Aorta (tissue), 5 donors: ENCODE results near the gene PDGFB. TPM values are rescaled to one million over a fixed set of nuclear protein-coding genes. Genes with fewer than 3 reads are reported as not detected.

Experiments used
- ATAC-seq: fragments of 200-7000 bp; cut with Tn5 transposase; one replicate; pipeline ENCODE4 v1.9.1; 2022; ENCODE audit warnings: moderate library complexity; ENCODE audit not compliant: low FRiP score
- DNase-seq, 2 donors: peaks; one replicate each; pipeline ENCODE4 v3.0.0-alpha.2; 2020
- H3K27ac ChIP-seq, 2 donors: one replicate each; pipeline ENCODE4 v1.5.1; 2013; ENCODE audit warnings: low read length in 2 of 2, mild to moderate bottlenecking in 2 of 2, moderate library complexity in 2 of 2, control low read depth in 1 of 2, inconsistent platforms in 1 of 2, low read depth in 1 of 2
- H3K27me3 ChIP-seq, 2 donors: one replicate each; pipeline ENCODE4 v1.6.1; 2013; ENCODE audit warnings: control low read depth in 1 of 2, low read length in 1 of 2, mild to moderate bottlenecking in 1 of 2, moderate library complexity in 1 of 2; ENCODE audit not compliant: insufficient read depth in 2 of 2, control insufficient read depth in 1 of 2
- H3K36me3 ChIP-seq, 2 donors: one replicate each; pipeline ENCODE4 v1.6.1; 2013; ENCODE audit warnings: control low read depth in 1 of 2, low read length in 1 of 2, mild to moderate bottlenecking in 1 of 2; ENCODE audit not compliant: insufficient read depth in 2 of 2, control insufficient read depth in 1 of 2
- H3K4me1 ChIP-seq, 2 donors: one replicate each; pipeline ENCODE4 v1.6.1; 2013; ENCODE audit warnings: low read length in 2 of 2, control low read depth in 1 of 2, mild to moderate bottlenecking in 1 of 2, moderate library complexity in 1 of 2; ENCODE audit not compliant: insufficient read depth in 2 of 2, control insufficient read depth in 1 of 2
- H3K4me3 ChIP-seq, 2 donors: one replicate each; pipeline ENCODE4 v1.5.1; 2013; ENCODE audit warnings: low read length in 2 of 2, control low read depth in 1 of 2, mild to moderate bottlenecking in 1 of 2
- H3K9me3 ChIP-seq: one replicate; pipeline ENCODE4 v1.6.1; 2013; ENCODE audit warnings: mild to moderate bottlenecking, low read length; ENCODE audit not compliant: control insufficient read depth
- WGBS, 2 donors: extraction: QIAGEN DNeasy Blood & Tissue Kit; methylation state at CpG; one replicate each; pipeline ENCODE4 v1.1.7; 2013; 5-methylcytosine and 5-hydroxymethylcytosine counted together
- intact Hi-C, 2 donors: fragments of 100-400 bp; cut with DNase I; formaldehyde crosslinking; loops; one replicate each; pipeline versions ENCODE4 v1.14.2 to v1.15.0; 2022
- polyA plus RNA-seq, 2 donors: library from polyadenylated mRNA; stranded (reverse); fragments of 200-250 nt; gene quantifications; one replicate each; pipeline ENCODE4 v1.2.3, GENCODE V29; 2013
- total RNA-seq, 2 donors: library from RNA; stranded (reverse); fragmentation: NEBNext Ultra II Directional; extraction: Animal tissue kit (Norgen Biotek cat#: 25700); gene quantifications; one replicate each; pipeline ENCODE4 v1.2.1, GENCODE V29; 2021
- donor health status: healthy with polysubstance abuse.
- donor health status: Bipolar disorder and iron deficiency.
- donor health status: DM: no; HTN: no; CAD: no.
- donor health status: DM: no; HTN: no; CAD: no.
- donor health status: DM: yes; HTN: yes; CAD: no.

The PDGFB gene
- total and polyA plus RNA-seq, 4 donors = 0.97 to 20.7 (median 4.3) TPM

DNA sequence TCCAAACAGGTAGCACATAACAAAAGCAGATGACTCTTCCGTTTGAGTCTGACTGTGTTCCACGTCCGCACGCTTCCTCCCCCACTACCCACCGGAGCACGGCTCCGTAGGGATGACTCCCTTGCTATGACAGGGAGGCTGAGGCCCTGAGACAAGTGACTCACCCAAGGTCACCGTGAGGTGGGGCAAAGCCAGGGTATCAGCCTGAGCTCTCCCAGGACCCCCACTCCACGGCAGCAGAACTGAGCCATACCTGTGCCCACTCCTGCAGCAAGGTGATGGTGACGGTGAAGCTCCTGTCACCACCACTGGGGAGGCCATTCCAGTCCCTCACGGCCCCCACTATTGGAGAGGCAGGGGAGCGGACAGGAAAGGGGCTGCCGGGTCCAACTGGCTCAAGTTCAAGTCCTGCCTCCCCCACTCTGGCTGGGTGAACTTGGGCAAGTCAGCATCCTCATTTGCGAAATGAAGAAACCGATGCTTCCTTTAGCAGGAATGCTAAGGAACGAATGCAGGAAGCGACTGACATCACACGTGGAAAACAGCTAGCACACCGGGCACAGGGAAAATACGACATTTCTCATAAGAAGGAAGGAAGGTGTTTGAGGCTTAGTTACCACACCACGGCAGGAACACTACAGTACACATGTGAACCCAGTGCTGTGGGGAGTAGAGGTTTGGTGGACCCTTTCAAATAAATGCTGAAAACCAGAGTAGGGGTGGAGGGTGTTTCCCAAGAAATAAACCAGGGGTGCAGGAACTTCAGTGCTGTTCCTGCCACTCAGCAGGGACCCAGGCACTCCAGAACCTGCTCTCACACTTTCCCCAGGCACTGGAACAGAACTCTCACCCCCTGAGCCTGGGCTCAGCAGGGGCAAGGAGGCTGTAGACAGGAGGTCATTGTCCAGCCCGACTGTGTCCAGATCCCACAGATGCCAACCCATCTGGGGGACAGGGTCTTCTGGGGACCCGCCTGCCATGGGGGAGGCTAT, 59.9 kb downstream of the PDGFB start:
- 79 to 83% methylated on average over 23 of the region's 23 CpGs for WGBS, 2 donors
- H3K9me3 ChIP-seq = peaks cover 4% of the 10 kb centered on the region
- H3K27ac ChIP-seq = no peak overlapping the region
- H3K4me3 ChIP-seq = no peak overlapping the region
- ATAC-seq (no peak), DNase-seq (peak in 1 of 2 donors; percentile 58)
- intact Hi-C loops = no loop called here
- no peaks in the 10 kb centered on the region for H3K4me1 ChIP-seq
- no peaks in the 10 kb centered on the region for H3K36me3 ChIP-seq
- H3K27me3 ChIP-seq = no peaks in the 10 kb centered on the region

DNA sequence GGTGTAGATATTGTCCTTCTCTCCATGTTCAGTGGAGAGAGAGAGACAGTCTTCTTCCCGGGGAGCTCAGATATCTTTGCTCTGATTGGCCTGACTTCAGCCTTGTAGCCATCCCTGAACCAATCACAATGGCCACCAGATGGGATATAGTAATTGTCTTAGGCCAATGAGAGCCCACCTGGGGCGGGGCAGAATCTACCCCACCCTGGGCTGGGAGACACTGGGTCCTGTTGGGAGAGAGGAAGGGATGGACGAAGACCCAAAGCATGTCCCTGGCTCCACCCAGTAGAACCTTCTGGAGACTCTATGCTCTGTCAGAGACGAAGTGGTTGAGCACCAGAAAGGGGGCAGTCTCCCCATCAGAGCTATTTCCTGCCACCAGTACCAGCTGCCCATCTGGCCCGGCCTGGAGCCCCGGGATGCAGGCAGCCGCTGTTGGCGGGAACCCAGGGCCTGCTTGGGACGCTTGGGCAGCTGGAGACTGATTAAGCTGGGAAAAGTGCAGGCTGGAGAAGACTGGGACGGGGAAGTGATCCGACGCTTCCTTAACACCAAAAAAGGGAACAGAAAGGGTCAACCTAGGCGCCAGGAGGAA, 60.7 kb downstream of the PDGFB start:
- ATAC-seq = no peak
- intact Hi-C loops = no loop called here
- Histone ChIP-seq H3K27me3 (no peaks in the 10 kb centered on the region), H3K4me1 (no peaks in the 10 kb centered on the region), H3K27ac (no peak overlapping the region), H3K36me3 (no peaks in the 10 kb centered on the region), H3K9me3 (peaks cover 4% of the 10 kb centered on the region), H3K4me3 (no peak overlapping the region)
- DNase-seq = peak in 1 of 2 donors; percentile 69
- WGBS, 2 donors = 25 to 29% methylated on average over 13 of the region's 13 CpGs

DNA sequence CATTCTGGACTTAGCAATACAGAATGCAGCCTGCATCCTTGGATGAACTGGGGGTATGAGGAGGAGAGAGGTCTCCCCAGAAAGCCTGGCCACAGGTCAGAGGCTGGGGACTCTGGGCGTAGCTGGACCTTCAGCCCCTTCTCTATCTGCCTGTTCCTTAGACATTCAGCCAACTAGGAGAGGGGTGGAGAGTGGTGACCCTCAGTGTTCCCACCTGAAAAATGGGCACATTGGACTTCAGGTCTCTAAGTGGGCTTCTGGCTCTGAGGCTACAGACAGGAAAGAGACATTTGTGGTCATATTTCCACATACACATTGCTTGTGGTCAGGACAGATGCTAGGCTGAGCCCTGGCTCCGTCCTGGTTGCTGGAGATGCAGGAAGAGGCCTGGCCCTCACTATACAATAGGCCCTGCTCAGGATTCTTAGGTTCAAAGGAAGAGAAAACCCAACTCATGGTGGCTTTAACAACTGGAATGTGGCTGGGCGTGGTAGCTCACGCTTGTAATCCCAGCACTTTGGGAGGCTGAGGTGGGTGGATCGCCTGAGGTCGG, 62.2 kb downstream of the PDGFB start:
- H3K4me1 ChIP-seq = no peaks in the 10 kb centered on the region
- 93 to 96% methylated on average over 6 of the region's 6 CpGs for WGBS, 2 donors
- H3K36me3 ChIP-seq = no peaks in the 10 kb centered on the region
- ATAC-seq = no peak
- H3K9me3 ChIP-seq = peaks cover 4% of the 10 kb centered on the region
- intact Hi-C loops = no loop called here
- no peak overlapping the region for H3K4me3 ChIP-seq
- peak in 1 of 2 donors; percentile 16 for DNase-seq
- no peak overlapping the region for H3K27ac ChIP-seq
- no peaks in the 10 kb centered on the region for H3K27me3 ChIP-seq

DNA sequence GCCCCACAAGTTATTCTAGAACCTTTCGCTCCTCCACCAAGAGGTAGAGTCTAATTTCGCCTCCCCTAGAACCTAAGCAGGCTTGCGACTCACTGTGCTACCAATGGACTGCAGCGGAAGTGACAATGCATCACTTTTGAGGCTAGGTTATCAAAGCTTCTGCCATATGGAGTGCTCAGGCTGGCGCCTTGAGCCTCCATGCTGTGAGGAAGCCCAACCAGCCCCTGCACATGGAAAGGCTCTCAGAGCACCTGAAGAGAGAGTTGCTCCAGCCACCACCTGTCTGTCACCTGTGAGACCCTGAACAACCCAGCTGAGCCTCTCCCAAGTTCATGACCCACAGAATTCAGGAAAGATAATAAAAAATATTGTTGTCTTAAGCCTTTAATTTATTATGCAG, 63.0 kb downstream of the PDGFB start:
- Histone ChIP-seq H3K4me3 (no peak overlapping the region), H3K36me3 (no peaks in the 10 kb centered on the region), H3K27me3 (no peaks in the 10 kb centered on the region), H3K4me1 (no peaks in the 10 kb centered on the region), H3K27ac (no peak overlapping the region), H3K9me3 (peaks cover 4% of the 10 kb centered on the region)
- WGBS, 2 donors = 97 to 98% methylated on average over 5 of the region's 5 CpGs
- intact Hi-C loops = no loop called here
- ATAC-seq = no peak
- no peak for DNase-seq

DNA sequence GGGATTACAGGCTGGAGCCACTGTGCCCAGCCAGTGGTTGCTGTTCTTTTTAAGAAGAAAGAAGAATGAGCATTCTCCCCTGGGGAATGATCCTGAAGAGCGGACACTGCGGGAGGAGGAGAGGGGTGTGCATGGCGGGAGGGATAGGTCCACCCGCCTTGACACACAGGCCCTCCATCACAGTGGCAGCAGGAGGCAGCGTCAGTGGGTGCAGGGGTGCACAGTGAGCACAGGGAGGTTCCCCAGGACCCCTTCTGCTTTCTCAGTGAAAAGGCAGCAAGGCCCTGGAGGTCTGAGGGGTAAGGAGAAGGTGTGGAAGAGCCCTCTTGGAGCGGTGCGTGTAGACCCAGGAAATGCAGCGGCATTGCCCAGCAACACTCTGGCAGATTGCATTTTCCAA, 63.4 kb downstream of the PDGFB start:
- Histone ChIP-seq H3K9me3 (peaks cover 4% of the 10 kb centered on the region), H3K4me3 (no peak overlapping the region), H3K36me3 (no peaks in the 10 kb centered on the region), H3K27me3 (no peaks in the 10 kb centered on the region), H3K4me1 (no peaks in the 10 kb centered on the region), H3K27ac (no peak overlapping the region)
- WGBS, 2 donors = 93 to 94% methylated on average over 8 of the region's 8 CpGs
- DNase-seq (peak in 1 of 2 donors; percentile 40), ATAC-seq (no peak)
- intact Hi-C loops = no loop called here

DNA sequence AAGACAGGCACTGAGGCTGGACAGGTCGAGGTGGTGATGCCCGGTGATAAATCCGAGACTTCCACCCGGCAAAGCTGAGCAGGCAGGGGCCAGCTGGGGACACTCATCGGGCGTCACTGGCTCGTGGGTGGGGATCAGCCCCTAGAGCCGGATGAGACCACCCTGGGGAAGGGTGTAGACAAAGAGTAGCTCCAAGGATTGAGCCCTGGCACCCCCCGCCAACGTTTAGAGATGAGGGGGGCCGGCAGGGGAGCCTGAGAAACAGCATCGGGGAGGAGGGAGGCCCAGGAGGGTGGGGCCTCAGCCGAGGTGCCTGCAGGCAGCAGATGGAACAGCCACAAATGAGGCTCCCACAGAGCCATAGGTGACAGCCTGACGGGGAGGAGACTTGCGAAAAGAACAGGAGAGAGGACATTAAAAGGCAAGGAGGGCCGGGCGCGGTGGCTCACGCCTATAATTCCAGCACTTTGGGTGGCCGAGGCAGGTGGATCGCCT, 64.9 kb downstream of the PDGFB start:
- peaks cover 0 to 7% of the 10 kb centered on the region in 2 donors for H3K4me1 ChIP-seq
- peak in 1 of 2 donors; percentile 67 for DNase-seq

DNA sequence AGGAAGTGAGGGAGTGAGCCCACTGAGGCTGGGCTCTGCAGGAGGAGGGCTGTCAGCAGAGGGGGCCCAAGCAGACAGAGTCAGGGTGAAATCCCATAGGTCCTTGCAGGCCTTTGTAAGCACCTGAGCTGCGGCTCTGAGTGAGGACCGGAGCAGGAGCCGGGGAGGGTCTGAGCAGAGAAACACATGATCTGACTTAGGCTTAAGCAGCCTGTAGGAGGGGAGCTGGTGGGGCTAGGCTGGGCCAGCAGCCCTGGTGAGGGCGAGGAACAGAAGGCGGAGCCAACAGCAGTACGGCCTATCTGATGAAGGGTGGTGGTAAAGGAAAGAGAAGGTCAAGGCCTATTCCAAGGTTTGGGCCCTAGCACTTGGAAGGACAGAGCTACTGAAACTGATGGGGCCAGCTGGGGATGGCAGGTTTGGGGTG, 65.4 kb downstream of the PDGFB start:
- no peak overlapping the region for H3K4me3 ChIP-seq
- DNase-seq = no peak
- intact Hi-C loops = no loop called here
- H3K4me1 ChIP-seq = peaks cover 0 to 7% of the 10 kb centered on the region in 2 donors
- no peaks in the 10 kb centered on the region for H3K36me3 ChIP-seq
- no peak overlapping the region for H3K27ac ChIP-seq
- H3K27me3 ChIP-seq = no peaks in the 10 kb centered on the region
- H3K9me3 ChIP-seq = peaks cover 4% of the 10 kb centered on the region
- 86 to 91% methylated on average over 6 of the region's 6 CpGs for whole genome bisulfite sequencing, 2 donors
- ATAC-seq = no peak

More for the DNA sequence above, 64.9 kb downstream of the PDGFB start:
- 76 to 78% methylated on average over 21 of the region's 21 CpGs for WGBS, 2 donors
- Histone ChIP-seq H3K27ac (no peak overlapping the region), H3K27me3 (no peaks in the 10 kb centered on the region), H3K9me3 (peaks cover 4% of the 10 kb centered on the region), H3K4me3 (no peak overlapping the region), H3K36me3 (no peaks in the 10 kb centered on the region)
- intact Hi-C loops = no loop called here
- no peak for ATAC-seq

DNA sequence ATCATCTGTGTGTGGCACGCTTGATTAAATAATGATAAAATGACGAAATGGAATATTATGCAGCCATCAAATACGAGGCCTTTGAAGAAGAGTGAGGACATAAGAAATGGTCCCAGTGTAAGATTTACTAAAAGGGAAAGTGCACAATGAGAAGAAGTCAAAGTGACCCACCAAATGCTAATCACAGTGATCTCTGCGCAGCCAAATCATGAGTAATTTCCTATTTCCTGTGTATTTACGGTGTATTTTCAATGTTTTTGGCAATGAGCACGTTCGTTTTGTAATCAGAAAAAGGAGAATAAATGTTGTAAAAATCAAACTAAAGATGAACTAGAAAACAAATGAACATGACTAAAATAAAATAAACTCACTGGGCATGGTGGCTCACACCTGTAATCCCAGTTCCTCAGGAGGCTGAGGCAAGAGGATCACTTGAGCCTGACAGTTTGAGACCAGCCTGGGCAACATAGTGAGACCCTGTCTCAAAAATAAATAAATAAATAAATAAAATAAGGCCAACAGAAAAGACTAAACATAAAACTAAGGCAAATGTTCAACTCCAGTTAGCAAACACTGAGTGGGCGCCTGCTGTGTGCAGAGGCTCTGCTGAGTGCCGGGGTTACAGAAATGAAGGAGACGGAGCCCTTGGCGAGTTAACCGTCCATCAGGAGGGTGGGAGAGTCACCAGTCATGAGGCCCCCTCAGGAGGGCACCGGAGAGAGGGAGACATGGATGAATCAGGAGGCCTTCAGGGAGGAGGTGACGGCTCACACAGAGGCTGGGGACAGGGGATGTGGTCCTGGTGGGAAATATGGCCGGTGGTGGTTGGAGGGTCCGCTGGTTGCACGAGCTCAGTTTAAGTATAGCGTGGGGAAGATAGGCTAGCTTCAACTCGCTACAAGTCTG, 66.3 kb downstream of the PDGFB start:
- no peak overlapping the region for H3K4me3 ChIP-seq
- no peak overlapping the region for H3K27ac ChIP-seq
- H3K9me3 ChIP-seq = peaks cover 4% of the 10 kb centered on the region
- H3K27me3 ChIP-seq = no peaks in the 10 kb centered on the region
- no peak for ATAC-seq
- H3K36me3 ChIP-seq = no peaks in the 10 kb centered on the region
- peak in 1 of 2 donors; percentile 70 for DNase-seq
- intact Hi-C loops = no loop called here
- WGBS, 2 donors = 92 to 94% methylated on average over 19 of the region's 19 CpGs
- H3K4me1 ChIP-seq = peaks cover 0 to 7% of the 10 kb centered on the region in 2 donors
